ENCODE measurements around the gene ZSWIM1.

Gene ZSWIM1

DNA sequence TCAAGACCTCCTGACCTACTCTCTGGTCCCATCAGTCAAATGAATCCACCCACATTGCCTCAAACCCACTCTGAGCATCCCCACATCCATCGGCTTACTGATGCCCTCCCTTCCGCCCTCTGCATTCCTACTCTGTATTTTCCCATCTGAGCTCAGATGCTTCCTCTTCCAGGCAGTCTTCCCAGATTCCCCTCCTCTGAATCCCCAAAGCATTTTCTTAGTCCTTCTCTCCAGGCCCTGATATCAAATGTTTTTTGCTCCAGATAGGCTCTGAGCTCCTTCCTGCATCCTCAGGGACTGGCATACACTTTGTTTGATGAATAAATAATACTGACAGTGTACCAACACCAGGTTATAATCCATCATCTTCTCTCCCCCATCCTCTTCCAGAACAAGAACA lies 27.1 kb downstream of the ZSWIM1 start:
- DNase-seq (ENCODE audit: low read depth in 2 of 2): no peak

DNA sequence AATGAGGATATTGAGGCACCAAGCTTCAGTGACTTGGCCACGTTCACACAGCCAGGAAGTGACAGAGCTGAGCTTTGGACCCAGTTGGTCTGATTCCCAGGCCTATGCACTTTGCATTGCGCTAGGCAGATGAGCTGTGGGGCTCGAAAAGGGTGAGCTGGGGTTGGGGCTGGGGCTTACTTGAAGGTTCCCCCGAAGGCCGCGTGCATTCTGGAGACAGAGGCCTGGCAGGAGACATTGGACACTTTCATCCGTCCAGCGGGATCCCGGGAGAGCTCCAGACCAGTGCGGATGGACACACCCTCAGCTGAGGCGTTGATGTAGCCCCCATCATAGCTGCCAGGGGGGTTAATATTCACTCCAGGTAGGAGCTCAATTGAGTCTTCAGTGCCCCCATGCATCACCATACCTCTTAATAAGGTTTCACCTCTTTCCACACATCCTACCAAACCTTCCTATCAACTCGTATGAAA lies 28.3 kb downstream of the ZSWIM1 start:
- no peak for DNase-seq (ENCODE audit: low read depth in 2 of 2)

DNA sequence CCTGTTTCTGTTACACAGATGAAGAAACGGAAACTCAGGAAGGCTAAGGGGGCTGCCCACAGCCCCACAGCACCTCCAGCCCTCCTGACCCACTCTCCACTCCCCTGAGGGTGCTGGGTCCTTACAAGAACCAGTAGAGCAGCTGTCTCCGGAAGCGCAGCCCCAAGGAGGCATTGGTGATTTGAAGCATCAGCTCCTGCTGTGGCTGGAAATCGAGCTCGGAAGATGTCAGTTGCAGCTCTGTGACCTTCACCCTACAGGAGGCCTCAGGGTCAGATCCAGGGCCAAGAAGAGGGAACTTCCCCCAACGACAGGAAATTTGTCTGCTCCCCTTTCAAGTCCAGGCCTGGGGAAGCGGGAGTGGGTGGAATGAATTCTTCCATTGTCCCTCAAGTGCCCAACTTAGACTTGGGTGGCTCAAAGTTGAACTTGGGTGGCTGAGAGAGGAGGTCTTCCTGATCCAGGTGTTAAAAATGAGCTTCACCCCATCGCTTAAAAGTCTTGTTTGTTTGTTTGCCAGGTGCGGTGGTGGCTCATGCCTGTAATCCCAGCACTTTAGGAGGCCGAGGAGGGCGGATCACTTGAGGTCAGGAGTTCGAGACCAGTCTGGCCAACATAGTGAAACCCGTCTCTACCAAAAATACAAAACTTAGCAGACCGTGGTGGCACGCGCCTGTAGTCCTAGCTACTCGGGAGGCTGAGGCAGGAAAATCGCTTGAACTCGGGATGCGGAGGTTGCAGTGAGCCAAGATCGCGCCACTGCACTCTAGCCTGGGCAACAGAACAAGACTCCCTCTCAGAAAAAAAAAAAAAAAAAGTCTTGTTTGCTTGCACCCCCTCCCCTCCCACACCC lies 29.0 kb downstream of the ZSWIM1 start:
- no peak for DNase-seq (ENCODE audit: low read depth in 2 of 2)

DNA sequence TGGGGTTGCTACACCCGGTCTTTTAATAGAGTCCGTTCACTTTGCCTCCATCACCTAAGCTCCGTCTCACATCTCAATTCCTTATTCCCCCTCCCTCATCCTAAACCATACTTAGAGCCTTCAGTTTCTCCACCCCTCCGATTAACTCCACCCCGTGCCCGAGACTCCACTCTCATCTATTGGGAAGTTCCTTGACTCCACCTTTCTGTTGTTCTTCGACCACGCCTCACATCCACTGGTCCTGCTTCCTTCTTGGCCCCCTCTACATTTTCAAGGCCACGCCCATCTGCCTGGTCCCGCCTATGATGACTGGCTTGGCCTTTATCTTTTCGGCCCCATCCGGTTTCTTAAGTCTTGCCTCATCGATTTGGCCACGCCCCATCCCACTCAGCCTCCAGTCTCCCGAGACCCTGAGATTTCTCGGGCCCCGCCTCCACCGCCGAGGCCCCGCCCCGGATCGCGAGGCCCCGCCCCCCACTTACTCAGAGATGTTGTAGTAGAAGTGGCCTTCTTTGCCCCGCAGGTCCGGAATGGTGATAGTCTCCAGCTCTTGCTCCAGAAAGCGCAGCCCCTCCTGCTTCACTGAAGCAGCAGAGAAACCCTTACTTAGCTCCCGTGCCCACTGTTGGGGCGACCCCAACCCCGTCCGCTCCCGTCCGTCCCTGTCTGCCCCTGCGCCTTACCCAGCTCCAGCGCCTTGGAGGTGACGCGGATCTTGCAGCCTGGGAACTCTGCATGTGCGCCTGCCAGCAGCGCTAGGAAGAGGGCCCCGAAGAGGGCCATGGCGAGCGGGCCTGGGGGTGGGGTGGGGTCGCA lies 29.9 kb downstream of the ZSWIM1 start:
- DNase-seq (ENCODE audit: low read depth in 2 of 2): peak; percentile 93 to 97

DNA sequence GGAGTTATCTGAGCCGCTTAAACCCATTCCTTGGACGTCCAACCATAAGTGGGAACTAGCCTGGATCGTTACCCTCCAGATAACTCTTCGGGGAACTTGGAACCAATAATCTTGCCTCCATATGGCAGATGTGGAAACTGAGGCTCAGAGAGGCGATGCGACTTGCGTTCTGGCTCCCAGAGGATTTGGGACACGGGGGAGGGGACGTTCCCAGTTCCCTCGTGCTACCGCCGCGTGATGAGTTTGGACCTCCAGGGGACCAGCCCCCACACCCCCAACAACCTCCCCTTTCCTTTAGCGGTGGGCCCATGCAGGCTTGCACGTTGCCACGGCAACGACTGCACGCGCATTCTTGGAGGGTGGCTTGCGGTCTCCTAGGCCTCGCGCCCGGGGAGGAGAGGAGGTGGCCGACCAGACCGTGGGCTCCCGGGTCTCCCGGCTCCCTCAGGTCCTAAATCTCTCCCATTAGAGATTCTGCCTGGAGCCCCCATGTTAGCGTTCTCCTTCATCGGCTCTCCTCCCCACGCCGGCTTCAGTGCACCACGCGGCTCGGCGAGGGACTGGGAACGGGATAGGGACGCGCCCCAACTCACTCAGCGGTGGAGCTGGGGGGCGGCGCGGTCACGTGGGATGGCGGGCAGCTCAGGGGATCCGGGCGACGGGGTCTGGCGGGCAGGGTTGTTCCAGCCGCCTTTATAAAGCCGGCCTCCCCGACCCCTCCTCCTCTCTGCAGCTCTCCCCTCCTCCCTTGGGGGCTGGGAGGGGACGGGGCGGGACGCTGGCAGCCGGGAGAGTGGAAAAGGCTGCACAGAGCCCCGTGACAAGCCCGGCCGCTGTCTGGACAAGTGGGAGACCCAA lies 30.7 kb downstream of the ZSWIM1 start, which contains the start of gene PLTP:
Gene PLTP, minus strand, starts transcription at position 670 of the 858 bp plus-strand sequence. CDS start 703 bp downstream, outside the sequence.
- no peak for DNase-seq (ENCODE audit: low read depth in 2 of 2)

DNA sequence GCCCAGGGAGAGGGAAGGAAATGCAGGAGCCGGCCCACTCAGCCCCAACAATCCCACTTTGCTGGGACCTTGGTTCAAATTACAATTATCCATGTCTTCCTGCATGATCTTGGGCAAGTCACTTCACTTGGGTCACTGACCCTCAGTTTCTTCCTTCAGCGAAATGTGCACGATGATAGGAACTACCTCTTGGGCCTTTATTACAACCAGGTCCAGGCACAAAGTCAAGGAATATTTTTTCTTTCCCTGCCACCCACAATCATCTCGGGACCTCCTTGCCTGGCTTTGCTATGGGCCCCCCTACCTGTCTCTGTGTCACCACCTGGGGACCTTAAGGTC lies 31.3 kb downstream of the ZSWIM1 start:
- DNase-seq (ENCODE audit: low read depth in 2 of 2): no peak

DNA sequence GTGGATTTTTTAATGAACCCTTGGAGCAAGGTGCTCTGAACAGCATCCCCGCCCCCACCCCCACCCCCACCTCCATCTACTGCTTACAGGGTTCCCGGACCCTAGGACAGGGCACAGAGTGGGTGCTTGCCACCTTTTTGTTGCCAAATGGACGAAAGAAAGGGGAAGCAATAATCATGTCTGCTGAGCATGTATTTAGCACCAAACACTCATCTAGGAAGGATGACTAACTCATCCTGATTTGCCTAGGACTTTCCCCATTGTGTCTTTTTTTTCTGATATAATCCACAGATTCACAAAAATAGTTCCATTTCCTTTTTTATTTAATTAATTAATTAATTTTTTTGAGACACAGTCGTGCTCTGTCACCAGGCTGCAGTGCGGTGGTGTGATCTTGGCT lies 32.1 kb downstream of the ZSWIM1 start:
- DNase-seq (ENCODE audit: low read depth in 2 of 2): no peak

DNA sequence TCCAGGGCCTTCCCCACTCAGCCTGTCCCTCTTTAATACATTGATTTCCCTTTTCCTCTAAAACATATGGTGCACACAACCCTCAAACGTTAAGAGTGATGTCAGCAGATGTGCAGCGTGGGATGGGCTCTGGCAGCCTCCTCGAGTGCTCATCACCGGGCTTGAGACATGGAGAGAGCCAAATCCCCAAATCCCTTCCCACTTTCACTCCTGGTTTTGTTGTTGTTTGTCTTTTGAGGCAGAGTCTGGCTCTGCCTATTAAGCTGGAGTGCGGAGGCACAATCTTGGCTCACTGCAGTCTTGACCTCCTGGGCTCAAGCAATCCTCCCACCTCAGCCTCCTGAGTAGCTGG lies 36.7 kb downstream of the ZSWIM1 start:
- no peak for DNase-seq (ENCODE audit: low read depth in 2 of 2)

DNA sequence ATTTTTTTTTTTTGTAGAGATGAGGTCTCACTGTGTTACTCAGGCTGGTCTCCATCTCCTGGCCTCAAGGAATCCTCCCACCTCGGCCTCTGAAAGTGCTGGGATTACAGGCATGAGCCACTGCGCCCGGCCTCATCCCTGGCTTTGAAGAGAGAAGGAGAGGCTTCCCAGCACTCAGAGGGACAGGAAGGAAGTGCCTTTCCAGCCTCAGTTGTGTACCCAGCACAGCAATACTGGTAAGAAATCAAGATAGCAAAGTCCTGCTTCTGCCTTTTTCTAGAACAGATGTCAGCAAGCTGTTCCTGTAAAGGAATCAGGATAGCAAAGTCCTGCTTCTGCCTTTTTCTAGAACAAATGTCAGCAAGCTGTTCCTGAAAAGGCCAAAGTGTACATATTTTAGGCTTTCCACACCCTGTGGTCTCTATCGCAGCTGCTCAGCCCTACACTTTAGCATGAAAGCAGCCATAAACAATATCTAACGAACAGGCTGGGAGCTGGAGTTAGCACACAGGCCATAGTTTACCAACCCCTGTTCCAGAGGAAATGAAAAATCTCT lies 37.2 kb downstream of the ZSWIM1 start:
- no peak for DNase-seq (ENCODE audit: low read depth in 2 of 2)

DNA sequence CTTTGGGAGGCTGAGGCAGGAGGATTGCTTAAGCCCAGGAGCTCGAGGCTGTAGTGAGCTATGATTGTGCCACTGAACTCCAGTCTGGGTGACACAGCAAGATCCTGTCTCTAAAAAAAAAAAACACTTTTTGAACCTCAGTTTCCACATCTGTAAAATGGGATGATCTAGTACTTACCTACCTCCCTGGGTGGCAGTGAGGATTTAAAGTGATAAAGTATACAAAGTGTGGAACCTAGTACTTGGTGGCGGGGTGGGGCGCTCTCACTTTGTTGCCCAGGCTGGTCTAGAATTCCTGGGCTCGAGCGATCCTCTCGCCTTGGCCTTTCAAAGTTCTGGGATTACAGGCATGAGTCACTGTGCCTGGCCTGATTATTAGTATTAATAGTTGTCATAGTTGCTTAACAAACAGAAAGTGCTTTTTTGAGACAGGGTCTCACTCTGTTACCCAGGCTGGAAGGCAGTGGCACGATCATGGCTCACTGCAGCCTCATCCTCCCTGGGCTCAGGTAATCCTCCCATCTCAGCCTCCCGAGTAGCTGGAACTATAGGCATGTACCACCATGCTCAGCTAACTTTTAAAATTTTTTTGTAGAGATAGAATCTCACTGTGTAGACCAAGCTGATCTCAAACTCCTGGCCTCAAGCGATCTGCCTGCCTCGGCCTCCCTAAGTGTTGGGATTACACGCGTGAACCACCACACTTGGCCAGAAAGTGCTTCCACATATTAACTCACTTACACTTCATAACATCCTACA lies 37.9 kb downstream of the ZSWIM1 start:
- no peak for DNase-seq (ENCODE audit: low read depth in 2 of 2)

DNA sequence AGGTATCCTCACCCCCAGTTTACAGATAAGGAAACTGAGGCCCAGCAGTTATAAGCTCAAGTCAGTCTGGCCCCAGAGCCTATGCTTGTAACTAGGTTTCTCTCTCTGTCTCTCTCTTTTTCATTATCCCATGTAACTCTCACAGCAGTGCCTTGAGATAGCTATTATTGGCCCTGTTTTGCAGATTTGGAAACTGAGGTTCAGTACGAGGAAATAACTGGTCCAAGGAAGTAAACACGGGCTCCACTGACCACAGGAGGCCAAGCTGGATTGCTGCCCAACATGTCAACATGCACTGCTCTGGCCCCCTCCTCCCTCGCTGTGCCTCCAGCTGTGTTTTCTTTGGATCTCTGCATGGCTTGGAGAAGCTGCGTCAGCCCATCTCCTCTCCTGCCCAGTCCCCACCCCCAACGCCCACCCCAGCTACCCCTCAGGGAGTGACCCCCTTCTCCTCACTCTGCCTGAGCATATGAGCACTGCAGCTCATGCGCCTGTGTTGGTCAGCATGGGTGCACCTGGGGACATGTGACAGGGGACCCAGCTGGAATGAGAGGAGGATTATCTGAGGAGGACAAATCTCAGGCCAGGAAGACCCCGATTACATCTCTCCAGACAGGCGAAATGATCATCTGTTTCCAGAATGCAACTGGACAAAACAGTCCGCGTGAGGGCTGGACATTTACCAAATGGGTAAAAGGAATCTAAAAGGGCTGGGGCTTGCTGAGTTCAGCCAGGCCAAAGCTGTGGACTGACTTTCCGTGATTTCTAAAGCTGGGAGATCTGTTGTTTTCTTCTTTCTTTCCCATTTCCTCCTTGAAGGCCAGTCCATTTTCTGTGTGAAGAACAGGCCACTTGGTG lies 38.7 kb downstream of the ZSWIM1 start:
- DNase-seq (ENCODE audit: low read depth in 2 of 2): no peak

DNA sequence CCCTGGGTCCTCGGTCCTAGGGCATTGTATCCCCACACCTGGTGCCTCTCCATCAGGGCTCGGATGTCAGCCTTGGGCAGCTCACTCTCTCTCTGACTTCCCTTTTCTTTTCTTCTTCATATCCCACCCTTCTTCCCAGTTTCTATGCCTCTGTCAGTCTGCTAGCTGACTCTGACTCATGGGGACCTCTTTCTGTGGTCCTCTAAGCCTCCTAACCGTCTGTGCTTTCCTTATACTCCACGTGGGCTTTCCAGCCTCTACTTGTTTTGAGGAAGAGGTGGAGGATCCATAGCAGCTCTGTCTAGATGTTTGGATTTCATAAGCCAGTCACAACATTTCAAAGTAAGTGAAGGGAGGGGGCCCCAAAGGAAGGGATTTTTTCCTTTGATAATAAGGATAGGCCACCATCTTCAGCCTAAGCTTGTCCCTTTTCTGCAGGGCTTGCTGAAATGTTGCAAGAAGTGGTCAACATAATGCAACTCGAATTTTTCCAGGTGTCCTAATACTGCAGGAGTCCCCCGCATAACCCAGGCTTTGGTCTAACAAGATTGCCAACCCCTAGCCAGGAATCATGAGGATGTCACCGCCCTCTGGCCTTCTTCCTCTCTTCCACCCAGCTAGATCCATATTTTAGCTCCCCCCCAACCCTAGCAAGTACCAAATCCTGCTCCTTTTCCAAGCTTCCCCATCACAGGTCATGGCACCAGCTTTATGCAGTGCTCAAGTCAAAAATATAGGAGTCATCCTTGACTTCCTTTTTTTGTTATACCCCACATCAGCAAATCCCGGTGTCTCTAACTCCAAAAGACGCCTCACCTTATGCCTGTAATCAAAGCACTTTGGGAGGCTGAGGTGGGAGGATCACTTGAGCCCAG lies 39.7 kb downstream of the ZSWIM1 start:
- no peak for DNase-seq (ENCODE audit: low read depth in 2 of 2)

DNA sequence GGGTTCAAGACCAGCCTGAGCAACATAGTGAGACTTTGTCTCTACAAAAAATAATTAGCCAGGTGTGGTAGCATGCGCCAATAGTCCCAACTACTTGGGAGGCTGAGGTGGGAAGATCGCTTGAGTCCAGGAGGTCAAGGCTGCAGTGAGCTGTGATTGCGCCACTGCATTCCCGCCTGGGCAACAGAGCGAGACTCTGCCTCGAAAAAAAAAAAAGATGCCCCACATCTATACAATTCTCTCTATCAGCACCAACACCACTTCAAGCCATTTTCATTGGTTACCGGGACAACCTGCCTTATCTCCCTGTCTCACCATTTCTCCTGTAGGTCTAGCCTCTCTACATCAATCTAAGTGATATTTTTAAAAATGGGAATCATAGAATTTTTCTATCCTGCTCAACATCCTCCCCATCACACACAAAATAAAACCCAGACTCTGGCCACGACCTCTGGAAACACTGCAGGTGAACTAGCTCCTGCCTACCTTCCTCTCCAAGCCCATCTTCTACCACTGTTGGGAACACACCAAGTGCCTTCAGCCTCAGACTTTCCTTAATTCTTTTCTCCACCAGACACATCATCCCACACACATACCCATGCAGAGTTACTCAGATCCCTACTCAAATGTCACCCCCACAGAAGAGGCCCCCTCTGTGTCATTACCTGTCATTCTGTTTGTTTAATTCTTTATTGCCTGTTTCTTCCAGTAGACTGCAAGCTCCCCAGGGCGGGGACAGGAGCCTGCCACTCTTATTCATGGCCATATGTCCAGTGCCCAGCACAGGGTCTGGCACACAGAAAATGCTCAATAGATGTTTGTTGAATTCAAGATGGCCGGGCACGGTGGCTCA lies 40.5 kb downstream of the ZSWIM1 start:
- DNase-seq (ENCODE audit: low read depth in 2 of 2): no peak

DNA sequence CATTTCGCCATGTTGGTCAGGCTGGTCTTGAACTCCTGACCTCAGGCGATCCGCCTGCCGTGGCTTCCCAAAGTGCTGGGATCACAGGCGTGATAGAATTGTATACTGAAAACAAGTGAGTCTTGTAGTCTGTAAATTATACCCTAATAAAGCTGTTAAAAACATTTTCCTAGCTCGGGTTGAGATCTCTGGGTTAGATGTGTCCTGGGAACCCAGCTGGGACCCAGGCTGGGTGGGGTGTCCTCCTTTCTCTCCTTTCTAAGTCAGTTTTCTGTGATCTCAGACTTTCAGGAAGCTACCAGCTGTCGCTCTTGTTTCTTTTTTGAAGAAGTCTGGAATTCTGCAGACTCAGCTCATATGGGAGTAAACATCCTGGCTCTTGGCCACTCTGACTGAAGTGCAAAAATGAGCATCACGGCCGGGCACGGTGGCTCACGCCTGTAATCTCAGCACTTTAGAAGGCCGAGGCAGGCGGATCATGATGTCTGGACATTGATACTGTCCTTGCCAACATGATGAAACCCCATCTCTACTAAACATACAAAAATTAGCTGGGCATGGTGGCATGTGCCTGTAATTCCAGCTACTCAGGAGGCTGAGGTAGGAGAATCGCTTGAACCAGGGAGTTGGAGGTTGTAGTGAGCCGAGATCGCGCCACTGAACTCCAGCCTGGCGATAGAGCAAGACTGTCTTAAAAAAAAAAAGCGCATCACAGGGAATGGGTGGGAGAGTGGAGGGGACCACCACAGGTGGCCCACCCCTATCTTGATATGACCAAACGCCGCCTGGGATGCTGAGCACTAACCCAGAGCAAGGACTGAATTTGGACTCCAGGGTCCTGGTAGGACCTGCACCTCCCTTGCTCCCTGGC lies 43.6 kb downstream of the ZSWIM1 start:
- DNase-seq (ENCODE audit: low read depth in 2 of 2): no peak

DNA sequence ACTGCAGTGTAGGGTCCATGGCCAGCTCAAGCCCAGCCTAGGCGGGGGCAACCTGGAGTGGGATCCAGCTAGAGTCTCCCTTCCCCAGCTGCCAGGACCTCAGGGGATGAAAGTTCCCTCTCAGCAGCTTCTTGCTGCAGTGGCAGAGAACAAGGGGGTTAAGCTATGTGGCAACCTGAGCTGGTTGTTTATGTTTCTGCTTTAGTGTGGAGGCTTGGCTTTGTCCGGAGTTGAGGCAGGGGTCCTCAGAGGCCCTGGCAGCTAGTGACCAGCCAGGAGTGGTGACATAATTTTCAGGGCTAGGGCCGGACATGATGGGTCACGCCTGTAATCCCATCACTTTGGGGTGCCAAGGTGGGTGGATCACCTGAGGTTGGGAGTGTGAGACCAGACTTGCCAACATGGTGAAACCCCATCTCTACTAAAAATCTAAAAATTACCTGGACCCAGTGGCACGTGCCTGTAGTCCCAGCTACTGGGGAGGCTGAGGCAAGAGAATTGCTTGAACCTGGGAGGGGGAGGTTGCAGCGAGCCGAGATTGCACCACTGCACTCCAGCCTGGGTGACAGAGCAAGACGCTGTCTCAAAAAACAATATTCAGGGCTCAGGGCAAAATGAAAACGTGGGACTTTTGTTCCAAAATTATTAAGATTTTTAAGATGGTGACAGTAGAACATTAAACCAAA lies 44.9 kb downstream of the ZSWIM1 start:
- DNase-seq (ENCODE audit: low read depth in 2 of 2): no peak

DNA sequence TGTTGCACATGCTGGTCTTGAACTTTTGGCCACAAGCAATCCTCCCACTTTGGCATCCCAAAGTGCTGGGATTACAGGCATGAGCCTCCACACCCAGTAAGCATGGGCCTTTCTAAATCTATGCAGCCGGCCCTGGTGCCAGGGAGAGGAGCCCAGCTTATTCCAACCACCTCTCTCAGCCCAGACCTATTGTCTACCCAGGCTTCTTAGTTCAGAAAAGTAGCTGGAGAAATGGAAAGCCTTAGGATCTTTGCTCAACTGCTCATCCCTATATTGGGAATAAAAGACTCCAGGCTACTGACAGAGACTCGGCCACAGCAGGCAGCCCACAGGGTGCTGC lies 45.7 kb downstream of the ZSWIM1 start:
- DNase-seq (ENCODE audit: low read depth in 2 of 2): no peak

Data from stimulated activated CD4-positive, alpha-beta T cell treated with anti-CD3 and anti-CD28 coated beads, Interleukin-15, amount 100 ng/mL, for 48 hours (primary cell).